GM12892 (cell line): ENCODE results near the gene LOXL1.

Experiments
- POLR2A ChIP-seq: IDR thresholded peaks from 2 replicates; pipeline ENCODE4 v1.6.1; 2011; ENCODE audit warnings: low read depth, low read length, control low read depth
- POLR2AphosphoS5 ChIP-seq: IDR thresholded peaks from 2 replicates; pipeline ENCODE4 v1.6.1; 2011; ENCODE audit warnings: low read depth, low read length, control low read depth
- TAF1 ChIP-seq: IDR thresholded peaks from 2 replicates; pipeline ENCODE4 v1.6.1; 2011; ENCODE audit warnings: low read depth, mild to moderate bottlenecking, control low read depth, low read length, borderline replicate concordance

DNA sequence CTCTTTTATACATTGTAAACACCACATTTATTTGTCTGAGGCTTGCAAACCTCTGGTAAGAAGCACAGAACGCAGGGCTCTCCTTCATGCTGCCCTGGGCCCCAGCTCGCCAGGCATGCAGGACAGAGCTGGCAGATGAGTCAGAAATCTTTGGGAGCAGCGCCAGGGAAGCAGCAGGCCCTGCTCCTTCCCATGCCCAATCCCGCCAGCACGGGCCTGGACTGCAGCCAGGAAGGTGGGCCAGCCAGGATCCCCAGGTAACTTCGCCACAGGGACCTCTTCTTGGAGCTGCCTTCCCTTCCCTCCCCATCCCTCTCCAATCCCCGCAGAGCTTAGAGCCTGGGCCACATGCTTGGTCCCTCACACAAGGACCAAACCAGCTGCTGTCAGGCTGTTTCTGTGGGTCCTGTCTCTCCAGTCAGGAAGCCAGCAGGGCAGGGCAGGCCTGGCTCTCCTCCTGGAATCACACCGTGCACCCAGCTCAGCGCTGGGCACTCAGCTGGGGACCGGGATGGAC lies 57.0 kb downstream of the LOXL1 start:
- TF ChIP-seq POLR2A = no peak
- no peak for TF ChIP-seq POLR2AphosphoS5
- TF ChIP-seq TAF1 = no peak
